IMR-90 (cell line): ENCODE results near the gene LRRC61. TPM values are rescaled to one million over a fixed set of nuclear protein-coding genes. Genes with fewer than 3 reads are reported as not detected.

Experiments
- ATAC-seq: fragments of 200-7000 bp; cut with Tn5 transposase; 2 replicates; pipeline ENCODE4 v1.9.1; 2020; ENCODE audit warnings: low read depth, mild to moderate bottlenecking, moderate library complexity
- BruUV-seq: library from RNA; stranded (reverse); fragments of 400-500 nt; replicated peaks from 2 replicates; lab custom pipeline; 2021; lab: Mats Ljungman, UMichigan
- CTCF ChIA-PET: fragments of 300-600 bp; formaldehyde crosslinking; extraction: SDS; loops from one replicate; lab custom pipeline; 2021; ENCODE audit warnings: antibody characterized with exemption; lab: Yijun Ruan, JAX
- POLR2A ChIA-PET: fragments of 300-600 bp; sonication (Branson Sonifier 250); formaldehyde crosslinking; loops from one replicate; lab custom pipeline; 2022; ENCODE audit warnings: antibody characterized with exemption; ENCODE audit not compliant: unreplicated experiment; lab: Charles Lee
- DNase-seq: peaks from one replicate; pipeline ENCODE4 v3.0.0; 2013
- H2AFZ ChIP-seq: replicated peaks from 2 replicates; pipeline ENCODE3; 2013; ENCODE audit warnings: low read length, mild to moderate bottlenecking; ENCODE audit not compliant: poor library complexity
- H2AK5ac ChIP-seq: 2 replicates; pipeline ENCODE4 v1.6.1; 2013; ENCODE audit warnings: low read depth, low read length, inconsistent platforms
- H2AK9ac ChIP-seq: replicated peaks from 2 replicates; pipeline ENCODE3; 2013; ENCODE audit warnings: mild to moderate bottlenecking, low read depth, low read length, moderate library complexity; ENCODE audit not compliant: poor library complexity
- H2BK120ac ChIP-seq: 2 replicates; pipeline ENCODE4 v1.6.1; 2013; ENCODE audit warnings: low read depth, low read length, inconsistent platforms
- H2BK15ac ChIP-seq: 3 replicates; pipeline ENCODE4 v1.6.1; 2013; ENCODE audit warnings: low read depth, low read length, inconsistent platforms
- H2BK20ac ChIP-seq: 2 replicates; pipeline ENCODE4 v1.6.1; 2013; ENCODE audit warnings: low read depth, mild to moderate bottlenecking, inconsistent platforms, low read length, moderate library complexity
- H2BK5ac ChIP-seq: 2 replicates; pipeline ENCODE4 v1.6.1; 2013; ENCODE audit warnings: mild to moderate bottlenecking, low read depth, low read length, inconsistent platforms; ENCODE audit not compliant: poor library complexity, severe bottlenecking
- H3K14ac ChIP-seq: replicated peaks from 2 replicates; pipeline ENCODE4 v1.6.1; 2013; ENCODE audit warnings: low read depth, low read length, inconsistent platforms
- H3K18ac ChIP-seq: 2 replicates; pipeline ENCODE4 v1.6.1; 2013; ENCODE audit warnings: low read depth, low read length, control low read depth
- H3K23ac ChIP-seq: 2 replicates; pipeline ENCODE4 v1.6.1; 2013; ENCODE audit warnings: low read depth, low read length, inconsistent platforms
- H3K27ac ChIP-seq: 2 replicates; pipeline ENCODE4 v1.5.1; 2013; ENCODE audit warnings: mild to moderate bottlenecking, control low read depth, low read length; ENCODE audit not compliant: insufficient read depth
- H3K27me3 ChIP-seq: 2 replicates; pipeline ENCODE4 v1.6.1; 2013; ENCODE audit warnings: low read length; ENCODE audit not compliant: control insufficient read depth, insufficient read depth
- H3K36me3 ChIP-seq: 2 replicates; pipeline ENCODE4 v1.6.1; 2013; ENCODE audit warnings: low read length, mixed read lengths; ENCODE audit not compliant: control insufficient read depth, insufficient read depth
- H3K4ac ChIP-seq: 2 replicates; pipeline ENCODE4 v1.6.1; 2013; ENCODE audit warnings: low read depth, low read length, inconsistent platforms
- H3K4me1 ChIP-seq: 2 replicates; pipeline ENCODE4 v1.6.1; 2013; ENCODE audit warnings: low read length, mixed read lengths; ENCODE audit not compliant: control insufficient read depth, insufficient read depth
- H3K4me2 ChIP-seq: 2 replicates; pipeline ENCODE4 v1.6.1; 2013; ENCODE audit warnings: low read depth, mild to moderate bottlenecking, control low read depth, low read length, moderate library complexity
- H3K4me3 ChIP-seq: 2 replicates; pipeline ENCODE4 v1.5.1; 2013; ENCODE audit warnings: low read depth, mild to moderate bottlenecking, control low read depth, low read length, moderate library complexity; ENCODE audit not compliant: insufficient read depth
- H3K56ac ChIP-seq: 2 replicates; pipeline ENCODE4 v1.6.1; 2013; ENCODE audit warnings: low read length, inconsistent platforms; ENCODE audit not compliant: insufficient read depth; ENCODE audit errors: extremely low read depth
- H3K79me1 ChIP-seq, 2 experiments: 2 replicates each; pipeline ENCODE4 v1.6.1; 2013; ENCODE audit warnings: low read length in 2 of 2, inconsistent platforms in 1 of 2, low read depth in 1 of 2
- H3K9ac ChIP-seq: 2 replicates; pipeline ENCODE4 v1.6.1; 2013; ENCODE audit warnings: low read depth, low read length, control low read depth
- H3K9me1 ChIP-seq: 2 replicates; pipeline ENCODE4 v1.6.1; 2013; ENCODE audit warnings: low read length, inconsistent platforms; ENCODE audit not compliant: insufficient read depth
- H3K9me3 ChIP-seq: 2 replicates; pipeline ENCODE4 v1.6.1; 2013; ENCODE audit warnings: low read length; ENCODE audit not compliant: control insufficient read depth, insufficient read depth
- H4K20me1 ChIP-seq: 2 replicates; pipeline ENCODE4 v1.6.1; 2013; ENCODE audit warnings: low read length, inconsistent platforms; ENCODE audit not compliant: insufficient read depth
- H4K5ac ChIP-seq: 2 replicates; pipeline ENCODE4 v1.6.1; 2013; ENCODE audit warnings: mild to moderate bottlenecking, low read depth, low read length, control low read depth
- H4K8ac ChIP-seq, 2 experiments: 2 replicates each; pipeline ENCODE4 v1.6.1; 2013; ENCODE audit warnings: low read depth in 2 of 2, low read length in 2 of 2, control low read depth in 1 of 2, inconsistent platforms in 1 of 2
- H4K91ac ChIP-seq: 2 replicates; pipeline ENCODE4 v1.6.1; 2013; ENCODE audit warnings: low read depth, low read length, inconsistent platforms; ENCODE audit not compliant: insufficient read depth
- BHLHE40 ChIP-seq: fragments of 150-350 bp; IDR thresholded peaks from 2 replicates; pipeline ENCODE4 v1.6.1; 2016; ENCODE audit warnings: mild to moderate bottlenecking, low read depth, low read length
- CEBPB ChIP-seq: IDR thresholded peaks from 2 replicates; pipeline ENCODE4 v1.6.1; 2012; ENCODE audit warnings: low read depth, low read length, improper control_type of control experiment
- CHD1 ChIP-seq: IDR thresholded peaks from 2 replicates; pipeline ENCODE4 v1.6.1; 2012; ENCODE audit warnings: low read depth, low read length, improper control_type of control experiment
- ELK1 ChIP-seq: fragments of 150-350 bp; IDR thresholded peaks from 2 replicates; pipeline ENCODE4 v1.6.1; 2016; ENCODE audit warnings: low read depth, mild to moderate bottlenecking, low read length, moderate library complexity, borderline replicate concordance
- FOS ChIP-seq: fragments of 150-350 bp; IDR thresholded peaks from 2 replicates; pipeline ENCODE4 v1.6.1; 2016; ENCODE audit warnings: low read depth, low read length
- MAFK ChIP-seq: IDR thresholded peaks from 2 replicates; pipeline ENCODE4 v1.6.1; 2012; ENCODE audit warnings: low read depth, low read length, improper control_type of control experiment
- MAZ ChIP-seq: IDR thresholded peaks from 2 replicates; pipeline ENCODE4 v1.6.1; 2012; ENCODE audit warnings: low read depth, mild to moderate bottlenecking, low read length, improper control_type of control experiment, moderate library complexity, borderline replicate concordance
- MXI1 ChIP-seq: IDR thresholded peaks from 2 replicates; pipeline ENCODE4 v1.6.1; 2012; ENCODE audit warnings: low read depth, mild to moderate bottlenecking, low read length, moderate library complexity, borderline replicate concordance
- NFE2L2 ChIP-seq: fragments of 150-350 bp; IDR thresholded peaks from 2 replicates; pipeline ENCODE4 v1.6.1; 2016; ENCODE audit warnings: low read depth, mild to moderate bottlenecking, low read length
- POLR2A ChIP-seq: IDR thresholded peaks from 2 replicates; pipeline ENCODE4 v1.6.1; 2012; ENCODE audit warnings: mild to moderate bottlenecking, low read depth, low read length
- RFX5 ChIP-seq: IDR thresholded peaks from 2 replicates; pipeline ENCODE4 v1.8.0; 2012; ENCODE audit warnings: low read depth, mild to moderate bottlenecking, low read length, moderate library complexity
- SMC3 ChIP-seq: fragments of 150-350 bp; IDR thresholded peaks from 2 replicates; pipeline ENCODE4 v1.6.1; 2016; ENCODE audit warnings: low read depth, mild to moderate bottlenecking, antibody characterized with exemption, low read length, moderate library complexity
- WGBS, 2 experiments: methylation state at CpG; one replicate each; pipeline versions ENCODE4 v1.1.5 to v1.1.7; 2013; ENCODE audit warnings: missing lambda C conversion rate in 2 of 2; ENCODE audit not compliant: insufficient read length in 1 of 2; ENCODE audit errors: extremely low coverage in 2 of 2; 5-methylcytosine and 5-hydroxymethylcytosine counted together
- dilution Hi-C: fragments of 300-500 bp; cut with HindIII; formaldehyde crosslinking; loops from one replicate; pipeline ENCODE4 v1.14.3; 2018; ENCODE audit warnings: low sequenced_read_pairs; ENCODE audit not compliant: unreplicated experiment
- in situ Hi-C: fragments of 300-500 bp; cut with MboI; formaldehyde crosslinking; loops from 3 replicates; pipeline ENCODE4 v1.14.3; 2019; ENCODE audit warnings: low sequenced_read_pairs, inconsistent platforms, mixed read lengths
- intact Hi-C: fragments of 100-400 bp; cut with micrococcal nuclease; formaldehyde crosslinking; loops from 2 replicates; pipeline ENCODE4 v1.10.0; 2022
- polyA plus RNA-seq, 3 experiments: library from polyadenylated mRNA; depleted of rRNA; stranded (reverse); fragments of >200 nt; gene quantifications; 2 replicates each; pipeline ENCODE4 v1.2.3, GENCODE V29; 2012; ENCODE audit warnings: low replicate concordance in 1 of 3
- total RNA-seq: library from RNA; depleted of rRNA; stranded (reverse); fragments of >200 nt; gene quantifications from 2 replicates; pipeline ENCODE4 v1.2.3, GENCODE V29; 2012
- TF ChIP-seq, protein P1 (sequence below): fragments of 150-350 bp; IDR thresholded peaks from 2 replicates; pipeline ENCODE4 v1.6.1; 2017; ENCODE audit warnings: mild to moderate bottlenecking, antibody characterized with exemption, low read length, low read depth
- TF ChIP-seq, protein P2 (sequence below): conservative IDR thresholded peaks from 2 replicates; pipeline ENCODE4 v1.5.1; 2012; ENCODE audit warnings: mild to moderate bottlenecking, low read depth, low read length, improper control_type of control experiment

LRRC61 gene
- total and polyA plus RNA-seq, 2 of the 4 experiments (the other 2 are of a cell fraction): 0.07 TPM; not detected in 1

- no peak overlapping the region for H4K8ac ChIP-seq
- H2AK9ac ChIP-seq: no peak overlapping the region
- no peak overlapping the region for H3K14ac ChIP-seq
- no peak overlapping the region for H4K5ac ChIP-seq
- peaks cover 2% of the 10 kb centered on the region; the same call in 1 of the 2 replicates for H3K27me3 ChIP-seq
- POLR2A ChIA-PET: no interaction called here
- H3K4me1 ChIP-seq: peaks cover 2% of the 10 kb centered on the region; the same call in 1 of the 2 replicates
- H2AFZ ChIP-seq: no peak overlapping the region
- H3K36me3 ChIP-seq: no peaks in the 10 kb centered on the region
- no peak overlapping the region for H2BK5ac ChIP-seq
- no peak for TF ChIP-seq ELK1
- TF ChIP-seq, protein P1, sequence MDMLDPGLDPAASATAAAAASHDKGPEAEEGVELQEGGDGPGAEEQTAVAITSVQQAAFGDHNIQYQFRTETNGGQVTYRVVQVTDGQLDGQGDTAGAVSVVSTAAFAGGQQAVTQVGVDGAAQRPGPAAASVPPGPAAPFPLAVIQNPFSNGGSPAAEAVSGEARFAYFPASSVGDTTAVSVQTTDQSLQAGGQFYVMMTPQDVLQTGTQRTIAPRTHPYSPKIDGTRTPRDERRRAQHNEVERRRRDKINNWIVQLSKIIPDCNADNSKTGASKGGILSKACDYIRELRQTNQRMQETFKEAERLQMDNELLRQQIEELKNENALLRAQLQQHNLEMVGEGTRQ: no peak
- TF ChIP-seq BHLHE40: no peak
- no peak for TF ChIP-seq CHD1
- no peak for TF ChIP-seq MAFK
- TF ChIP-seq, protein P2, sequence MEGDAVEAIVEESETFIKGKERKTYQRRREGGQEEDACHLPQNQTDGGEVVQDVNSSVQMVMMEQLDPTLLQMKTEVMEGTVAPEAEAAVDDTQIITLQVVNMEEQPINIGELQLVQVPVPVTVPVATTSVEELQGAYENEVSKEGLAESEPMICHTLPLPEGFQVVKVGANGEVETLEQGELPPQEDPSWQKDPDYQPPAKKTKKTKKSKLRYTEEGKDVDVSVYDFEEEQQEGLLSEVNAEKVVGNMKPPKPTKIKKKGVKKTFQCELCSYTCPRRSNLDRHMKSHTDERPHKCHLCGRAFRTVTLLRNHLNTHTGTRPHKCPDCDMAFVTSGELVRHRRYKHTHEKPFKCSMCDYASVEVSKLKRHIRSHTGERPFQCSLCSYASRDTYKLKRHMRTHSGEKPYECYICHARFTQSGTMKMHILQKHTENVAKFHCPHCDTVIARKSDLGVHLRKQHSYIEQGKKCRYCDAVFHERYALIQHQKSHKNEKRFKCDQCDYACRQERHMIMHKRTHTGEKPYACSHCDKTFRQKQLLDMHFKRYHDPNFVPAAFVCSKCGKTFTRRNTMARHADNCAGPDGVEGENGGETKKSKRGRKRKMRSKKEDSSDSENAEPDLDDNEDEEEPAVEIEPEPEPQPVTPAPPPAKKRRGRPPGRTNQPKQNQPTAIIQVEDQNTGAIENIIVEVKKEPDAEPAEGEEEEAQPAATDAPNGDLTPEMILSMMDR: no peak
- no peak for TF ChIP-seq POLR2A
- no peak for TF ChIP-seq RFX5
- no peak for TF ChIP-seq CEBPB
- no peak for TF ChIP-seq SMC3
- TF ChIP-seq MXI1: no peak
- no peak for TF ChIP-seq NFE2L2
- TF ChIP-seq FOS: no peak
- no peak for TF ChIP-seq MAZ
- ATAC-seq (no peak), DNase-seq (no peak)
- H3K9me1 ChIP-seq: no peaks in the 10 kb centered on the region; the same call in 1 of the 2 replicates
- H3K9me3 ChIP-seq: no peaks in the 10 kb centered on the region
- no peak overlapping the region for H2BK15ac ChIP-seq
- no peaks in the 10 kb centered on the region for H4K20me1 ChIP-seq
- no peaks in the 10 kb centered on the region; a peak in 1 of 4 replicates for H3K79me1 ChIP-seq
- H3K4me3 ChIP-seq: no peak overlapping the region
- no peak overlapping the region for H3K23ac ChIP-seq
- no peak overlapping the region for H3K27ac ChIP-seq
- CTCF ChIA-PET: no interaction called here
- no peak overlapping the region for H4K91ac ChIP-seq
- no TSS peak for BruUV-seq
- H2BK120ac ChIP-seq: no peak overlapping the region
- H2AK5ac ChIP-seq: no peak overlapping the region
- H3K4me2 ChIP-seq: no peak overlapping the region
- no peak overlapping the region for H3K18ac ChIP-seq
- no peak overlapping the region for H3K9ac ChIP-seq
- no peak overlapping the region for H3K4ac ChIP-seq
- no peak overlapping the region for H3K56ac ChIP-seq
- no peak overlapping the region for H2BK20ac ChIP-seq
- WGBS, 2 experiments: no CpG with 5 or more reads among the region's 4 CpGs
- in situ Hi-C loops: no loop called here
- intact Hi-C loops: no loop called here
- dilution Hi-C loops: no loop called here
Measured at GRCh38 chr7:150363370-150363769, 40.2 kb downstream of the LRRC61 start.
